Neural cell (in vitro differentiated cells): Measurements from ENCODE around the gene SPEM3.

Experiments used
- CTCF ChIP-seq: fragments of 450-650 bp; IDR thresholded peaks from 2 replicates; pipeline ENCODE4 v1.5.1; 2014; ENCODE audit warnings: antibody characterized with exemption, mild to moderate bottlenecking, moderate library complexity; ENCODE audit not compliant: poor library complexity, severe bottlenecking
- EP300 ChIP-seq: fragments of 450-650 bp; conservative IDR thresholded peaks from 2 replicates; pipeline ENCODE4 v1.6.1; 2014; ENCODE audit warnings: antibody characterized with exemption, mild to moderate bottlenecking, moderate library complexity; ENCODE audit not compliant: poor library complexity, severe bottlenecking
- POLR2AphosphoS5 ChIP-seq: IDR thresholded peaks from 2 replicates; pipeline ENCODE4 v1.6.1; 2012
- RAD21 ChIP-seq: fragments of 450-650 bp; conservative IDR thresholded peaks from 2 replicates; pipeline ENCODE4 v1.6.1; 2014; ENCODE audit warnings: antibody characterized with exemption, mild to moderate bottlenecking, moderate library complexity

- TF ChIP-seq EP300: no peak
- no peak for TF ChIP-seq POLR2AphosphoS5
- TF ChIP-seq CTCF: no peak
- TF ChIP-seq RAD21: no peak
Measured at GRCh38 chr17:7418472-7419152, 10.0 kb upstream of the SPEM3 start.
